GM18951 (cell line): ENCODE measurements around the gene PKP1.

Experiments used
- POLR2A ChIP-seq: IDR thresholded peaks from 4 replicates; pipeline ENCODE4 v1.6.1; 2011; ENCODE audit warnings: mild to moderate bottlenecking; ENCODE audit not compliant: insufficient read length, insufficient read depth; ENCODE audit errors: extremely low read depth
- in situ Hi-C: fragments of 300-500 bp; cut with MboI; formaldehyde crosslinking; loops from one replicate; pipeline ENCODE4 v1.12.0; 2022; ENCODE audit warnings: low sequenced_read_pairs, mixed read lengths, inconsistent platforms; ENCODE audit not compliant: unreplicated experiment

PKP1 gene

GRCh38 chr1:201377611-201378092, 94.3 kb downstream of the PKP1 start, which contains the start of gene TNNT2:
Gene TNNT2, minus strand, starts transcription at chr1:201377680. Its CDS starts 4,426 bp downstream, at chr1:201373254.
- in situ Hi-C loops = no loop called here
- TF ChIP-seq POLR2A = no peak

- TF ChIP-seq POLR2A = no peak
- in situ Hi-C loops = no loop called here
Measured at GRCh38 chr1:201378804-201379203, 95.5 kb downstream of the PKP1 start.

- no peak for TF ChIP-seq POLR2A
- in situ Hi-C loops = no loop called here
Measured at GRCh38 chr1:201379733-201380242, 96.5 kb downstream of the PKP1 start.

GRCh38 chr1:201381130-201381529, 97.8 kb downstream of the PKP1 start:
- no peak for TF ChIP-seq POLR2A
- in situ Hi-C loops = no loop called here
